ENCODE results near the gene GGA1. TPM values are rescaled to one million over a fixed set of nuclear protein-coding genes. Genes with fewer than 3 reads are reported as not detected.

The GGA1 gene
- polyA plus RNA-seq, 4 donors: 42.8 to 73.2 (median 56.0) TPM

DNA sequence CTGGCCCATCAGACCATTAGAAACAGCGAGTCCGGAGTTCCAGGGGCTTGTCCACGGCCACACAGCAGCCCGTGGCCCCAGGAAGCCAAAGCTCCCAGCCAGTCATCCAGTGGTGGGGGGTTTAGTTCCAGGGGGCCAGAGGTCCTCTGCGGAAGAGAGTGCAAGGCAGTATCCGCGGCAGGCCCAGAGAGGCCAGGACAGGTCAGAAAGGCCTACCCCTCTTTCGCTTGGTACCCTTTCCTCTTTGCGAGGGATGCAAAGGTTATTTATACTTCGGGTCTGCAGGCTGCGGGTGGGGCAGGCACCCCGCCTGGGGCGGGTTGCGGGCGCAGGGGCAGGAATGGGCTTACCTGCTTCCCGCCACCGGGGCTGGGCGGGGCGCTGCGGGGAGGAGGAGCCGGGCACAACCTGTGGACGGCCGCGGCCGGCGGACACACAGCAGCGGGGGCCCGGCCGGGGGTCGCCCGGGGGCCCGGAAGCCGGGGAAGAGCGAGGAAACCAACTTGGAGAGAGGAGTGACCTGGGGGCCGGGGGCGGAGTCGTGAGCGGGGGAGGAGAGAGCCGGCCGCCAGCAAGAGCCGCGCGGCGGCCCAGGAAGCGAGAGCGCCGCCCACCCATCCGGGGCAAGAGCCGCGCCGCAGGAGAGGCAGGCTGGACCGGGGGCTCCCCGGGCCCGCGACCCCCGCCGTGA, 30.6 kb downstream of the GGA1 start, which contains the start of gene SH3BP1:
Gene SH3BP1, plus strand, starts transcription at position 600 of the 691 bp plus-strand sequence. CDS start 119 bp downstream, outside the sequence.
- Histone ChIP-seq H3K4me3 (ENCODE audit: low read depth in 1 of 3, low read length in 3 of 3) (peak within 1 kb of the TSS; percentile 68 to 81 (median 78)), H3K27ac (ENCODE audit: low read depth in 1 of 3, low read length in 2 of 3) (peak within 1 kb of the TSS; percentile 91 to 96 (median 92)), H3K9me3 (ENCODE audit: control insufficient read depth in 2 of 2, insufficient read depth in 1 of 2, low read depth in 1 of 2, low read length in 1 of 2) (no peaks in the 10 kb centered on the region), H3K4me1 (ENCODE audit: control insufficient read depth in 3 of 3, insufficient read depth in 2 of 3, low read depth in 1 of 3, low read length in 2 of 3) (peaks cover 9 to 78% (median 27%) of the 10 kb centered on the region in 3 donors), H3K27me3 (ENCODE audit: control insufficient read depth in 3 of 3, insufficient read depth in 3 of 3, low read length in 3 of 3) (no peaks in the 10 kb centered on the region), H3K36me3 (ENCODE audit: control insufficient read depth in 3 of 3, insufficient read depth in 2 of 3, low read depth in 1 of 3, low read length in 3 of 3) (peaks cover 0 to 64% (median 0%) of the 10 kb centered on the region in 3 donors)
- WGBS, 3 donors: 1 to 4% (median 2%) methylated on average over 27 to 57 of the region's 57 CpGs
- DNase-seq: peak; percentile 72 to 84
- FAIRE-seq: no peak

- no peaks in the 10 kb centered on the region for H3K9me3 ChIP-seq (ENCODE audit: control insufficient read depth in 2 of 2, insufficient read depth in 1 of 2, low read depth in 1 of 2, low read length in 1 of 2)
- DNase-seq: peak in 1 of 2 donors; percentile 58
- H3K27me3 ChIP-seq (ENCODE audit: control insufficient read depth in 3 of 3, insufficient read depth in 3 of 3, low read length in 3 of 3): no peaks in the 10 kb centered on the region
- H3K4me3 ChIP-seq (ENCODE audit: low read depth in 1 of 3, low read length in 3 of 3): peak overlapping the region; percentile 68 to 81 (median 78)
- H3K27ac ChIP-seq (ENCODE audit: low read depth in 1 of 3, low read length in 2 of 3): peak overlapping the region; percentile 91 to 96 (median 92)
- peaks cover 5 to 71% (median 21%) of the 10 kb centered on the region in 3 donors for H3K4me1 ChIP-seq (ENCODE audit: control insufficient read depth in 3 of 3, insufficient read depth in 2 of 3, low read depth in 1 of 3, low read length in 2 of 3)
- peaks cover 2 to 68% (median 3%) of the 10 kb centered on the region in 3 donors for H3K36me3 ChIP-seq (ENCODE audit: control insufficient read depth in 3 of 3, insufficient read depth in 2 of 3, low read depth in 1 of 3, low read length in 3 of 3)
- FAIRE-seq: no peak
- 0 to 4% (median 1%) methylated on average over 18 to 27 of the region's 27 CpGs for WGBS, 3 donors
These were observed 31.3 kb downstream of the GGA1 start for GRCh38 chr22:37639771-37640590.

- Histone ChIP-seq H3K9me3 (ENCODE audit: control insufficient read depth in 2 of 2, insufficient read depth in 1 of 2, low read depth in 1 of 2, low read length in 1 of 2) (no peaks in the 10 kb centered on the region), H3K36me3 (ENCODE audit: control insufficient read depth in 3 of 3, insufficient read depth in 2 of 3, low read depth in 1 of 3, low read length in 3 of 3) (peaks cover 2 to 70% (median 3%) of the 10 kb centered on the region in 3 donors), H3K4me3 (ENCODE audit: low read depth in 1 of 3, low read length in 3 of 3) (peak overlapping the region; percentile 68 to 81 (median 78)), H3K27me3 (ENCODE audit: control insufficient read depth in 3 of 3, insufficient read depth in 3 of 3, low read length in 3 of 3) (no peaks in the 10 kb centered on the region), H3K27ac (ENCODE audit: low read depth in 1 of 3, low read length in 2 of 3) (peak overlapping the region; percentile 91 to 96 (median 92)), H3K4me1 (ENCODE audit: control insufficient read depth in 3 of 3, insufficient read depth in 2 of 3, low read depth in 1 of 3, low read length in 2 of 3) (peaks cover 0 to 62% (median 16%) of the 10 kb centered on the region in 3 donors)
- DNase-seq: peak; percentile 58 to 60
- WGBS, 3 donors: 13 to 41% (median 34%) methylated on average over 18 to 24 of the region's 24 CpGs
- no peak for FAIRE-seq
These were observed 32.2 kb downstream of the GGA1 start for GRCh38 chr22:37640591-37641560.

GRCh38 chr22:37641561-37641949, 32.9 kb downstream of the GGA1 start:
- no peak for FAIRE-seq
- Histone ChIP-seq H3K4me1 (ENCODE audit: control insufficient read depth in 3 of 3, insufficient read depth in 2 of 3, low read depth in 1 of 3, low read length in 2 of 3) (peaks cover 0 to 55% (median 12%) of the 10 kb centered on the region in 3 donors), H3K36me3 (ENCODE audit: control insufficient read depth in 3 of 3, insufficient read depth in 2 of 3, low read depth in 1 of 3, low read length in 3 of 3) (peaks cover 2 to 70% (median 3%) of the 10 kb centered on the region in 3 donors), H3K27me3 (ENCODE audit: control insufficient read depth in 3 of 3, insufficient read depth in 3 of 3, low read length in 3 of 3) (no peaks in the 10 kb centered on the region), H3K9me3 (ENCODE audit: control insufficient read depth in 2 of 2, insufficient read depth in 1 of 2, low read depth in 1 of 2, low read length in 1 of 2) (no peaks in the 10 kb centered on the region), H3K4me3 (ENCODE audit: low read depth in 1 of 3, low read length in 3 of 3) (peak overlapping the region in 1 of 3 donors; percentile 78), H3K27ac (ENCODE audit: low read depth in 1 of 3, low read length in 2 of 3) (peak overlapping the region; percentile 91 to 96 (median 92))
- DNase-seq: peak; percentile 74 to 91
- 14 to 61% (median 34%) methylated on average over 5 of the region's 5 CpGs for WGBS, 3 donors

GRCh38 chr22:37643225-37643847, 34.7 kb downstream of the GGA1 start:
- peak; percentile 88 to 90 for DNase-seq
- WGBS, 3 donors: 19 to 27% (median 24%) methylated on average over 8 to 9 of the region's 9 CpGs
- H3K27ac ChIP-seq (ENCODE audit: low read depth in 1 of 3, low read length in 2 of 3): peak overlapping the region in 2 of 3 donors; percentile 43 to 92
- H3K4me3 ChIP-seq (ENCODE audit: low read depth in 1 of 3, low read length in 3 of 3): no peak overlapping the region
- no peaks in the 10 kb centered on the region for H3K27me3 ChIP-seq (ENCODE audit: control insufficient read depth in 3 of 3, insufficient read depth in 3 of 3, low read length in 3 of 3)
- H3K36me3 ChIP-seq (ENCODE audit: control insufficient read depth in 3 of 3, insufficient read depth in 2 of 3, low read depth in 1 of 3, low read length in 3 of 3): peaks cover 2 to 73% (median 7%) of the 10 kb centered on the region in 3 donors
- H3K4me1 ChIP-seq (ENCODE audit: control insufficient read depth in 3 of 3, insufficient read depth in 2 of 3, low read depth in 1 of 3, low read length in 2 of 3): peaks cover 0 to 37% (median 2%) of the 10 kb centered on the region in 3 donors
- H3K9me3 ChIP-seq (ENCODE audit: control insufficient read depth in 2 of 2, insufficient read depth in 1 of 2, low read depth in 1 of 2, low read length in 1 of 2): no peaks in the 10 kb centered on the region
- FAIRE-seq: no peak

- no peaks in the 10 kb centered on the region for H3K9me3 ChIP-seq (ENCODE audit: control insufficient read depth in 2 of 2, insufficient read depth in 1 of 2, low read depth in 1 of 2, low read length in 1 of 2)
- no peak overlapping the region for H3K4me3 ChIP-seq (ENCODE audit: low read depth in 1 of 3, low read length in 3 of 3)
- DNase-seq (peak in 1 of 2 donors; percentile 73), FAIRE-seq (no peak)
- H3K27me3 ChIP-seq (ENCODE audit: control insufficient read depth in 3 of 3, insufficient read depth in 3 of 3, low read length in 3 of 3): no peaks in the 10 kb centered on the region
- 81 to 91% (median 89%) methylated on average over 9 of the region's 9 CpGs for WGBS, 3 donors
- H3K27ac ChIP-seq (ENCODE audit: low read depth in 1 of 3, low read length in 2 of 3): peak overlapping the region in 2 of 3 donors; percentile 65 to 75
- peaks cover 11 to 99% (median 14%) of the 10 kb centered on the region in 3 donors for H3K36me3 ChIP-seq (ENCODE audit: control insufficient read depth in 3 of 3, insufficient read depth in 2 of 3, low read depth in 1 of 3, low read length in 3 of 3)
- H3K4me1 ChIP-seq (ENCODE audit: control insufficient read depth in 3 of 3, insufficient read depth in 2 of 3, low read depth in 1 of 3, low read length in 2 of 3): peaks cover 0 to 12% (median 2%) of the 10 kb centered on the region in 3 donors
These were observed 38.7 kb downstream of the GGA1 start for GRCh38 chr22:37647317-37647716.

DNA sequence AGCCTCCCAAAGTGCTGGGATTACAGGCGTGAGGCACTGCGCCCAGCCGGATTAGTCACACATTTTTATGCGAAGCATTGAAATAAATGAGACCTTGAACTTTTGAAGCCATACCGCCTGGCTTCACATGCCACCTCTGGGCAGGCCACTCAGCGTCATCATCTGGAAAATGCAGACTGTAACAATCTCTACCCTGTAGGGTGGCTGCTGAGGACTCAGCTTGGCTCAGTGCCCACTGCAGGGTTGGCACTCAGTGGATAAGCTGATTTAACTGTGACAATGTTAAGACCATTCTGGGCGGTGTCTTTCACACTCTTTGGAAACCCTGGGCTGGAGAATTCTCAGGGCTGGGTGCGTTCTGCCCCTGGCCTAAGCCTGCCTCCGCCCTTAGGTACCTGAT, 39.3 kb downstream of the GGA1 start:
- Histone ChIP-seq H3K9me3 (ENCODE audit: control insufficient read depth in 2 of 2, insufficient read depth in 1 of 2, low read depth in 1 of 2, low read length in 1 of 2) (no peaks in the 10 kb centered on the region), H3K36me3 (ENCODE audit: control insufficient read depth in 3 of 3, insufficient read depth in 2 of 3, low read depth in 1 of 3, low read length in 3 of 3) (peaks cover 11 to 97% (median 14%) of the 10 kb centered on the region in 3 donors), H3K4me1 (ENCODE audit: control insufficient read depth in 3 of 3, insufficient read depth in 2 of 3, low read depth in 1 of 3, low read length in 2 of 3) (peaks cover 0 to 7% (median 2%) of the 10 kb centered on the region in 3 donors), H3K27ac (ENCODE audit: low read depth in 1 of 3, low read length in 2 of 3) (peak overlapping the region in 2 of 3 donors; percentile 77 to 86), H3K4me3 (ENCODE audit: low read depth in 1 of 3, low read length in 3 of 3) (no peak overlapping the region), H3K27me3 (ENCODE audit: control insufficient read depth in 3 of 3, insufficient read depth in 3 of 3, low read length in 3 of 3) (no peaks in the 10 kb centered on the region)
- FAIRE-seq (no peak), DNase-seq (peak in 1 of 2 donors; percentile 99)
- 22 to 70% (median 44%) methylated on average over 9 of the region's 9 CpGs for WGBS, 3 donors
